H1 (cell line): Measurements from ENCODE around the gene GRIA1.

Experiments
- GABPA ChIP-seq: IDR thresholded peaks from 2 replicates; pipeline ENCODE4 v1.6.1; 2011; ENCODE audit warnings: mild to moderate bottlenecking, low read length, moderate library complexity, borderline replicate concordance; ENCODE audit not compliant: insufficient read depth
- TCF12 ChIP-seq: IDR thresholded peaks from 2 replicates; pipeline ENCODE4 v1.6.1; 2011; ENCODE audit warnings: low read depth, mild to moderate bottlenecking, low read length
- ZNF274 ChIP-seq: IDR thresholded peaks from 2 replicates; pipeline ENCODE4 v1.7.0; 2012; ENCODE audit warnings: low read length, borderline replicate concordance; ENCODE audit errors: extremely low read depth

- TF ChIP-seq ZNF274: no peak
- TF ChIP-seq GABPA: no peak
- TF ChIP-seq TCF12: no peak
Observed at GRCh38 chr5:153523211-153523610, 32.7 kb downstream of the GRIA1 start.
